Neural crest cell (in vitro differentiated cells): ENCODE measurements around the gene STARD10. TPM values are rescaled to one million over a fixed set of nuclear protein-coding genes. Genes with fewer than 3 reads are reported as not detected.

ENCODE experiments used
- DNase-seq: peaks from one replicate; pipeline ENCODE4 v3.0.0; 2021; ENCODE audit warnings: low read depth, mixed read lengths, low spot score
- H3K27ac Mint-ChIP-seq: one replicate; pipeline ENCODE4 v1.8.0; 2021; ENCODE audit warnings: mild to moderate bottlenecking, mixed read lengths; ENCODE audit not compliant: unreplicated experiment
- H3K27me3 Mint-ChIP-seq: 2 replicates; pipeline ENCODE4 v1.8.0; 2021; ENCODE audit warnings: low read depth, mild to moderate bottlenecking, mixed read lengths
- H3K36me3 Mint-ChIP-seq: 2 replicates; pipeline ENCODE4 v1.8.0; 2021; ENCODE audit warnings: low read depth, mild to moderate bottlenecking, mixed read lengths
- H3K4me1 Mint-ChIP-seq: 2 replicates; pipeline ENCODE4 v1.8.0; 2021; ENCODE audit warnings: mixed read lengths
- H3K4me3 Mint-ChIP-seq: one replicate; pipeline ENCODE4 v1.8.0; 2021; ENCODE audit warnings: mild to moderate bottlenecking, mixed read lengths
- H3K9me3 Mint-ChIP-seq: 2 replicates; pipeline ENCODE4 v1.8.0; 2021; ENCODE audit warnings: mixed read lengths
- CTCF ChIP-seq: fragments of 200-600 bp; sonication (generic); conservative IDR thresholded peaks from 2 replicates; pipeline ENCODE4 v1.5.0; 2021; ENCODE audit warnings: antibody characterized with exemption, mild to moderate bottlenecking
- total RNA-seq: library from RNA; stranded (reverse); gene quantifications from 2 replicates; pipeline ENCODE4 v1.2.1, GENCODE V29; 2021

The STARD10 gene
- total RNA-seq, 1 donor from 2014 or later, result 12.6 TPM

GRCh38 chr11:72710278-72710677, 83.6 kb downstream of the STARD10 start:
- Mint-ChIP-seq H3K4me1 (peaks cover 24% of the 10 kb centered on the region), H3K4me3 (no peak overlapping the region), H3K9me3 (no peaks in the 10 kb centered on the region), H3K27ac (no peak overlapping the region), H3K27me3 (no peaks in the 10 kb centered on the region), H3K36me3 (no peaks in the 10 kb centered on the region)
- TF ChIP-seq CTCF, result no peak
- DNase-seq, result no peak

DNA sequence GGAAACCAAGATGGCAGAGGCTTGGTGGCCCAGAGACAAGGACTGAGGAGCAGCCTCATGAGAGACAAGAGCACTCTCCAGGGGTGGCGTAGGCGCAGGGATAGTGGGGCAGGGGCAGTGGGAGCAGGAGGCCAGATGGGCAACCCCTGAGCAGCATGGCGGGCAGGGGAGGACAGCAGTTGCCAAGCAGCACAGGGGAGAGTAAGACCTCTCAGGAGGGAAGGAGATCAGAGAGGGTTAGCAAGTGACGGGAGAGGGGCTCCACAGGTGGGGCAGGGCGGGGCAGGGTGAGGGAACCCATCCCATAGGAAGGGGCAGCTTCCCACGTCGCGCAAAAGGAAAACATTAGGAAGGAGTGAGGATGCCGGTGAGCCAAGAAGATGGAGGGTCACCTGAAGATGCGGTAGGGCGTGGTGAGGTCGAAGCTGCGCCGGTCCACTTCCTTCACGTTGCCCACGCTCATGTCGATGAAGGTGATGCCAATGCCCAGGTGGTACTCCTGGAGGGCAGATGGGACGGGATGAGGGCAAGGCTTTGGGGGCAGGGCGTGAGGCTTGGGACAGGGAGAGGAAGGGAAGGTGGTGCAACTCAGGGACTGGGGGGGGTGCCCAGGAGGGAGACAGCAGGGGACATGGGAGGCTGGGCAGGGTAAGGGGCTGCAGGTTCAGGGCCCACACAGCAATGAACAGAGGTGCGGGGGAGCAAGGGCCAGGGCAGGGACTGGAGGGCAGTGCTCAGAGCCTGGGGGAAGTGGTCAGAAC, 84.2 kb downstream of the STARD10 start:
- Mint-ChIP-seq H3K27ac (peak overlapping the region; percentile 81), H3K4me3 (no peak overlapping the region), H3K36me3 (no peaks in the 10 kb centered on the region), H3K4me1 (peaks cover 26% of the 10 kb centered on the region), H3K27me3 (no peaks in the 10 kb centered on the region), H3K9me3 (no peaks in the 10 kb centered on the region)
- TF ChIP-seq CTCF, result no peak
- no peak for DNase-seq

GRCh38 chr11:72707032-72707431, 86.8 kb downstream of the STARD10 start:
- no peak for DNase-seq
- no peaks in the 10 kb centered on the region for H3K36me3 Mint-ChIP-seq
- TF ChIP-seq CTCF, result no peak
- no peaks in the 10 kb centered on the region for H3K9me3 Mint-ChIP-seq
- H3K4me1 Mint-ChIP-seq, result peaks cover 12% of the 10 kb centered on the region
- H3K4me3 Mint-ChIP-seq, result no peak overlapping the region
- no peak overlapping the region for H3K27ac Mint-ChIP-seq
- no peaks in the 10 kb centered on the region for H3K27me3 Mint-ChIP-seq

DNA sequence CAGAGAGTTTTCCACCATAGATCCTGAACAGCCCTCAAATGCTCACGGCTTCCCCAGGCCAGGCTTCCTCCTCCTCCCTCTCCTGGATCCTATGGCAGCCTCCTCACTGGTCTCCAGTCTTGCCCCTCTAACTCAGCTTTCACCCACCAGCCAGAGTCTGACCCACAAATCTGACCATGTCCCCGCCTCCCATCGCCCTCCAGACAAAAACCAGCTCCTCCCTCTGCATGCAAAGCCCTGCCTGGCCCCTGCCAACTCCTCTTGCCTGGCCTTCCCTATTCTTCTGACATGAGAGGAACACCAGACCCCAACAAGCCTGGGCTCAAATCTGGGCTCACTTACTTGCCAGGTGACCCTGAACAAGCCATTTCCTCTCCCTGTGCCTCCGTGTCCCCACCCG, 87.3 kb downstream of the STARD10 start:
- H3K9me3 Mint-ChIP-seq, result no peaks in the 10 kb centered on the region
- TF ChIP-seq CTCF, result no peak
- no peak for DNase-seq
- H3K36me3 Mint-ChIP-seq, result no peaks in the 10 kb centered on the region
- peaks cover 12% of the 10 kb centered on the region for H3K4me1 Mint-ChIP-seq
- H3K27ac Mint-ChIP-seq, result peak overlapping the region; percentile 88
- H3K4me3 Mint-ChIP-seq, result no peak overlapping the region
- H3K27me3 Mint-ChIP-seq, result no peaks in the 10 kb centered on the region

DNA sequence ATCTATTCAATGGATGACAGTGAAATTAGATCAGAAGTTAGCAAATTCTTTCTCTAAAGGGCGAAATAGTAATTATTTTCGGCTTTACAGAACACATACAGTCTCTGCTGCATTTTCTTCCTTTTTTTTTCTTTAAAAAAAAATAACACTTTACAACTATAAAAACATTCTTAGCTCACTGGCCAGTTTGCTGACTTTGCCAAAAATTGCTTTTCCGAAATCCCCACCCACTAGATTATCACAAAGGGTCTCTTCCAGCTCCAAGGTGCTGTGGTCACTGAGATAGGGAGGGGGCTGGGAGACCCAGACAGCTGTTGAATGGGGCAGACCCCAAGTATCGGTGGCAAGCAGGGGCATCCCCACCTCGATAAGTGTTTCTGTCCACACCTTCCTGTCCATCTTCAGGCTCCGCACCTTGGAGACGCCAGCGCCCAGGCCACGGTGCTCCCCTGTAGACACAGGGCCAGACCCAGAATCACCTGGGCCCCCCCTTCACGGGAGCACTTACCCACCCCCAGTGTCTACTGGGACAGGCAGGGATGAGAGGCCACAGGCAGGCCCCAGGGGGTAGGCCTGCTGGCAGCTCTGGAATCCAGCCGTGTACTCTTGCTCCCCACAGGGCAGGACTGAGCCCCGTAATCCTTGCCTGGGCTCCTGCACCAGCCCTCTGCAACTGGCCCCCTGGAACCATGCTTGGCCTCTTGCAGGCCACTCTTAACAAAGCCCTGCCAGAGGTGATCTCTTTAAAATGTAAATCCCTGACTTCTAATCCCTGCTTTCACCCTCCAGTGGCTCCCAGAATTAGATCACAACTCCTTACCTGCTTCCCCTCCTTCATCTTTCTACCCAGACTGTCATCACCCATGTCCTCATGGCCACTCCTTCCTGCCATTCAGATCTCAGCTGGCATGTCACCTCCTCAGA, 88.1 kb downstream of the STARD10 start:
- peak overlapping the region; percentile 88 for H3K27ac Mint-ChIP-seq
- H3K27me3 Mint-ChIP-seq, result no peaks in the 10 kb centered on the region
- peaks cover 12% of the 10 kb centered on the region for H3K4me1 Mint-ChIP-seq
- TF ChIP-seq CTCF, result no peak
- no peak overlapping the region for H3K4me3 Mint-ChIP-seq
- no peaks in the 10 kb centered on the region for H3K36me3 Mint-ChIP-seq
- no peak for DNase-seq
- no peaks in the 10 kb centered on the region for H3K9me3 Mint-ChIP-seq
